Calu3 (cell line): Measurements from ENCODE around the gene MND1. TPM values are rescaled to one million over a fixed set of nuclear protein-coding genes. Genes with fewer than 3 reads are reported as not detected.

Experiments used
- BruUV-seq: library from RNA; stranded (reverse); fragments of 400-500 nt; replicated peaks from 2 replicates; lab custom pipeline; 2021; lab: Mats Ljungman, UMichigan
- CTCF ChIA-PET: fragments of 300-600 bp; sonication (Branson Sonifier 250); formaldehyde crosslinking; loops from one replicate; lab custom pipeline; 2022; ENCODE audit warnings: antibody characterized with exemption; lab: Charles Lee
- DNase-seq: peaks from one replicate; pipeline ENCODE4 v3.0.0; 2022
- H3K27ac Mint-ChIP-seq: one replicate; pipeline ENCODE4 v1.8.0; 2022; ENCODE audit warnings: mixed read lengths; ENCODE audit not compliant: unreplicated experiment
- H3K27me3 Mint-ChIP-seq: one replicate; pipeline ENCODE4 v1.8.0; 2022; ENCODE audit warnings: mixed read lengths; ENCODE audit not compliant: unreplicated experiment
- H3K36me3 Mint-ChIP-seq: one replicate; pipeline ENCODE4 v1.8.0; 2022; ENCODE audit warnings: mild to moderate bottlenecking, moderate library complexity, mixed read lengths; ENCODE audit not compliant: insufficient read depth, unreplicated experiment
- H3K4me1 Mint-ChIP-seq: one replicate; pipeline ENCODE4 v1.8.0; 2022; ENCODE audit warnings: mild to moderate bottlenecking, low read depth, mixed read lengths; ENCODE audit not compliant: unreplicated experiment
- H3K4me3 Mint-ChIP-seq: one replicate; pipeline ENCODE4 v1.8.0; 2022; ENCODE audit warnings: mild to moderate bottlenecking, low read depth, moderate library complexity, mixed read lengths; ENCODE audit not compliant: unreplicated experiment
- H3K9me3 Mint-ChIP-seq: one replicate; pipeline ENCODE4 v1.8.0; 2022; ENCODE audit warnings: low read depth, mixed read lengths; ENCODE audit not compliant: unreplicated experiment
- CTCF ChIP-seq: fragments of 200-600 bp; IDR thresholded peaks from one replicate; pipeline ENCODE4 v1.8.0; 2022; ENCODE audit warnings: antibody characterized with exemption; ENCODE audit not compliant: unreplicated experiment
- intact Hi-C: fragments of 100-400 bp; cut with micrococcal nuclease; formaldehyde crosslinking; loops from one replicate; pipeline ENCODE4 v1.10.0; 2022; ENCODE audit not compliant: unreplicated experiment
- total RNA-seq: library from RNA; stranded (reverse); gene quantifications from 2 replicates; pipeline ENCODE4 v1.2.3, GENCODE V29; 2022

The MND1 gene
- total RNA-seq, 1 experiment from 2014 or later, result 12.6 TPM

- Mint-ChIP-seq H3K4me3 (no peak overlapping the region), H3K9me3 (no peaks in the 10 kb centered on the region), H3K36me3 (peaks cover 16% of the 10 kb centered on the region), H3K4me1 (no peaks in the 10 kb centered on the region), H3K27ac (no peak overlapping the region), H3K27me3 (no peaks in the 10 kb centered on the region)
- no peak for TF ChIP-seq CTCF
- intact Hi-C loops, result loop anchor here (10.0 kb wide), 1 partner anchor 111 kb away; no protein-coding TSS in a partner anchor
- DNase-seq, result no peak
- CTCF ChIA-PET, result no interaction called here
- no TSS peak for BruUV-seq
These were observed 119.6 kb downstream of the MND1 start for GRCh38 chr4:153464068-153464467.

Other genes starting within 250 kb of the MND1 start
- 35.5 and 49.6 TPM in 2 replicates for gene TRIM2, start 140.2 kb upstream of the MND1 start, total RNA-seq
- gene TMEM131L, start 121.7 kb downstream of the MND1 start, total RNA-seq, result 8.8 and 9.4 TPM in 2 replicates